OCI-LY3 (cell line): ENCODE measurements around the gene ZC2HC1C.

Source experiments
- H2AFZ ChIP-seq: fragments of 200-600, 300-600 bp; shearing (Covaris generic); 2 replicates; pipeline ENCODE4 v1.6.0; 2014; ENCODE audit warnings: antibody characterized with exemption, low read depth, low read length
- H3K27ac ChIP-seq: fragments of 200-600, 300-600 bp; sonication (generic); 2 replicates; pipeline ENCODE4 v1.5.1; 2014; ENCODE audit warnings: mild to moderate bottlenecking, low read length, moderate library complexity, mixed read lengths
- H3K27me3 ChIP-seq: fragments of 200-600, 300-600 bp; sonication (generic); 2 replicates; pipeline ENCODE4 v1.6.1; 2014; ENCODE audit warnings: low read depth, low read length, mixed read lengths
- H3K36me3 ChIP-seq: fragments of 200-600, 300-600 bp; sonication (generic); replicated peaks from 2 replicates; pipeline ENCODE3; 2014; ENCODE audit warnings: low read depth, low read length, mixed read lengths
- H3K4me1 ChIP-seq: fragments of 300-600, 200-600 bp; sonication (generic); 2 replicates; pipeline ENCODE4 v1.6.1; 2014; ENCODE audit warnings: low read length, mixed read lengths
- H3K4me2 ChIP-seq: fragments of 200-600, 300-600 bp; sonication (generic); 2 replicates; pipeline ENCODE4 v1.6.1; 2014; ENCODE audit warnings: low read length, mixed read lengths
- H3K4me3 ChIP-seq: fragments of 300-600, 200-600 bp; sonication (generic); 2 replicates; pipeline ENCODE4 v1.5.1; 2014; ENCODE audit warnings: antibody characterized with exemption, mild to moderate bottlenecking, low read length, moderate library complexity
- H3K79me2 ChIP-seq: fragments of 300-600, 200-600 bp; shearing (Covaris generic); 2 replicates; pipeline ENCODE4 v1.6.1; 2014; ENCODE audit warnings: mild to moderate bottlenecking, low read length, mixed read lengths
- H3K9ac ChIP-seq: fragments of 300-600, 200-600 bp; shearing (Covaris generic); 2 replicates; pipeline ENCODE4 v1.6.0; 2014; ENCODE audit warnings: mild to moderate bottlenecking, low read length, moderate library complexity
- H3K9me3 ChIP-seq: fragments of 200-600, 300-600 bp; shearing (Covaris generic); 2 replicates; pipeline ENCODE4 v1.6.1; 2014; ENCODE audit warnings: low read length, mixed read lengths; ENCODE audit not compliant: insufficient read depth
- H4K20me1 ChIP-seq: fragments of 200-600, 300-600 bp; sonication (generic); 2 replicates; pipeline ENCODE4 v1.6.1; 2016; ENCODE audit warnings: low read length, mixed read lengths; ENCODE audit not compliant: insufficient read depth
- CTCF ChIP-seq: fragments of 200-600, 300-600 bp; sonication (generic); IDR thresholded peaks from 2 replicates; pipeline ENCODE4 v1.5.1; 2014; ENCODE audit warnings: antibody characterized with exemption, low read length, low read depth
- EZH2phosphoT487 ChIP-seq: fragments of 200-600 bp; shearing (Covaris generic); IDR thresholded peaks from 2 replicates; pipeline ENCODE4 v1.6.1; 2018; ENCODE audit warnings: antibody characterized with exemption, mixed run types, low read depth

ZC2HC1C gene

GRCh38 chr14:75046275-75046674 is 23.2 kb upstream of the ZC2HC1C start:
- Histone ChIP-seq H2AFZ (no peak overlapping the region), H3K27ac (no peak overlapping the region), H3K9ac (no peak overlapping the region), H3K79me2 (peaks cover 54% of the 10 kb centered on the region), H3K36me3 (peaks cover 37% of the 10 kb centered on the region), H3K27me3 (no peaks in the 10 kb centered on the region), H4K20me1 (no peaks in the 10 kb centered on the region; the same call in 1 of the 2 replicates), H3K4me3 (no peak overlapping the region), H3K4me2 (no peak overlapping the region), H3K9me3 (no peaks in the 10 kb centered on the region), H3K4me1 (peaks cover 23% of the 10 kb centered on the region)
- TF ChIP-seq EZH2phosphoT487 = no peak
- no peak for TF ChIP-seq CTCF

GRCh38 chr14:75046899-75047298 is 22.5 kb upstream of the ZC2HC1C start:
- no peak overlapping the region for H3K4me2 ChIP-seq
- TF ChIP-seq CTCF (no peak), EZH2phosphoT487 (no peak)

GRCh38 chr14:75047506-75047905 is 21.9 kb upstream of the ZC2HC1C start:
- no peak overlapping the region for H3K4me3 ChIP-seq
- no peak overlapping the region for H3K9ac ChIP-seq
- H2AFZ ChIP-seq = no peak overlapping the region
- TF ChIP-seq EZH2phosphoT487 (no peak), CTCF (no peak)
- H3K9me3 ChIP-seq = no peaks in the 10 kb centered on the region
- H3K36me3 ChIP-seq = peaks cover 33% of the 10 kb centered on the region
- peaks cover 14% of the 10 kb centered on the region for H3K4me1 ChIP-seq
- H3K27me3 ChIP-seq = no peaks in the 10 kb centered on the region
- no peak overlapping the region for H3K4me2 ChIP-seq
- H3K27ac ChIP-seq = no peak overlapping the region
- H4K20me1 ChIP-seq = no peaks in the 10 kb centered on the region; the same call in 1 of the 2 replicates
- H3K79me2 ChIP-seq = peaks cover 50% of the 10 kb centered on the region

More at GRCh38 chr14:75046899-75047298, 22.5 kb upstream of the ZC2HC1C start:
- Histone ChIP-seq H4K20me1 (no peaks in the 10 kb centered on the region; the same call in 1 of the 2 replicates), H3K4me1 (peaks cover 20% of the 10 kb centered on the region), H2AFZ (no peak overlapping the region), H3K9ac (no peak overlapping the region), H3K27me3 (no peaks in the 10 kb centered on the region), H3K27ac (no peak overlapping the region), H3K36me3 (peaks cover 33% of the 10 kb centered on the region), H3K79me2 (peaks cover 50% of the 10 kb centered on the region), H3K4me3 (no peak overlapping the region), H3K9me3 (no peaks in the 10 kb centered on the region)

GRCh38 chr14:75048101-75048500 is 21.3 kb upstream of the ZC2HC1C start:
- Histone ChIP-seq H3K27me3 (no peaks in the 10 kb centered on the region), H3K79me2 (peaks cover 47% of the 10 kb centered on the region), H3K36me3 (peaks cover 33% of the 10 kb centered on the region), H2AFZ (no peak overlapping the region), H3K4me2 (no peak overlapping the region), H3K9ac (no peak overlapping the region), H3K4me1 (peaks cover 13% of the 10 kb centered on the region), H4K20me1 (no peaks in the 10 kb centered on the region; the same call in 1 of the 2 replicates), H3K4me3 (no peak overlapping the region), H3K27ac (no peak overlapping the region), H3K9me3 (no peaks in the 10 kb centered on the region)
- no peak for TF ChIP-seq CTCF
